HEK293 (cell line): ENCODE data around the gene C2orf76.

Experiments
- CTCF ChIA-PET: fragments of 350-600 bp; formaldehyde crosslinking; extraction: SDS; loops from one replicate; lab custom pipeline; 2021; ENCODE audit warnings: antibody characterized with exemption; lab: Yijun Ruan, JAX
- POLR2A ChIA-PET: fragments of 300-600 bp; formaldehyde crosslinking; extraction: SDS; loops from one replicate; lab custom pipeline; 2020; ENCODE audit warnings: antibody characterized with exemption, inconsistent platforms; lab: Yijun Ruan, JAX
- H3K27ac ChIP-seq: fragments of 200-500 bp; sonication (Bioruptor generic); 2 replicates; pipeline ENCODE4 v1.5.1; 2014; ENCODE audit warnings: low read depth, low read length, control low read depth, inconsistent platforms; ENCODE audit errors: extremely low read depth
- H3K36me3 ChIP-seq, 2 experiments: fragments of 200-500 bp in 1 of 2; sonication (Bioruptor generic) in 1 of 2; 1 replicate in 1 of 2; 2 replicates in 1 of 2; pipeline ENCODE4 v1.5.1; 2014 to 2017; ENCODE audit warnings: inconsistent platforms in 2 of 2, low read length in 2 of 2; ENCODE audit not compliant: control insufficient read depth in 2 of 2, insufficient read depth in 1 of 2
- H3K4me1 ChIP-seq: fragments of 200-500 bp; sonication (Bioruptor generic); 2 replicates; pipeline ENCODE4 v1.5.1; 2014; ENCODE audit warnings: mild to moderate bottlenecking, low read length, inconsistent platforms; ENCODE audit not compliant: control insufficient read depth, insufficient read depth
- H3K4me3 ChIP-seq: 2 replicates; pipeline ENCODE4 v1.5.1; 2011; ENCODE audit warnings: low read depth, mild to moderate bottlenecking, control low read depth, low read length, moderate library complexity
- H3K9me3 ChIP-seq: fragments of 200-500 bp; sonication (Bioruptor generic); 2 replicates; pipeline ENCODE4 v1.5.1; 2014; ENCODE audit warnings: low read depth, low read length, inconsistent platforms; ENCODE audit not compliant: control insufficient read depth, insufficient read depth
- BCL6B ChIP-seq: fragments of 450-650 bp; formaldehyde crosslinking; IDR thresholded peaks from 2 replicates; pipeline ENCODE4 v1.5.1; 2017; ENCODE audit warnings: missing biosample characterization, missing genetic modification characterization
- GLIS1 ChIP-seq: fragments of 450-650 bp; formaldehyde crosslinking; IDR thresholded peaks from 2 replicates; pipeline ENCODE4 v1.5.1; 2016; ENCODE audit warnings: missing biosample characterization, missing genetic modification characterization
- KLF8 ChIP-seq: fragments of 450-650 bp; formaldehyde crosslinking; IDR thresholded peaks from 2 replicates; pipeline ENCODE4 v1.5.1; 2016; ENCODE audit warnings: missing biosample characterization, missing genetic modification characterization
- TSHZ1 ChIP-seq: fragments of 450-650 bp; formaldehyde crosslinking; IDR thresholded peaks from 2 replicates; pipeline ENCODE4 v1.5.1; 2016; ENCODE audit warnings: missing biosample characterization, missing genetic modification characterization, borderline replicate concordance
- ZNF16 ChIP-seq: fragments of 450-650 bp; formaldehyde crosslinking; IDR thresholded peaks from 2 replicates; pipeline ENCODE4 v1.5.1; 2016; ENCODE audit warnings: low read depth, missing biosample characterization, missing genetic modification characterization
- ZNF169 ChIP-seq: fragments of 450-650 bp; formaldehyde crosslinking; IDR thresholded peaks from 2 replicates; pipeline ENCODE4 v1.5.1; 2016; ENCODE audit warnings: missing biosample characterization, missing genetic modification characterization
- ZNF362 ChIP-seq: fragments of 450-650 bp; formaldehyde crosslinking; IDR thresholded peaks from 2 replicates; pipeline ENCODE4 v1.5.1; 2016; ENCODE audit warnings: missing biosample characterization, missing genetic modification characterization
- ZNF518A ChIP-seq: fragments of 450-650 bp; formaldehyde crosslinking; conservative IDR thresholded peaks from 2 replicates; pipeline ENCODE4 v1.5.1; 2016; ENCODE audit warnings: low read depth, missing biosample characterization, missing genetic modification characterization
- ZNF529 ChIP-seq: fragments of 450-650 bp; formaldehyde crosslinking; IDR thresholded peaks from 2 replicates; pipeline ENCODE4 v1.5.1; 2017; ENCODE audit warnings: missing genetic modification characterization, missing biosample characterization; ENCODE audit not compliant: insufficient replicate concordance
- ZNF560 ChIP-seq: fragments of 450-650 bp; formaldehyde crosslinking; IDR thresholded peaks from 2 replicates; pipeline ENCODE4 v1.5.1; 2017; ENCODE audit warnings: missing biosample characterization, missing genetic modification characterization, borderline replicate concordance
- ZNF645 ChIP-seq: fragments of 450-650 bp; formaldehyde crosslinking; IDR thresholded peaks from 2 replicates; pipeline ENCODE4; 2016; ENCODE audit warnings: missing biosample characterization, missing genetic modification characterization
- ZNF660 ChIP-seq: fragments of 450-650 bp; IDR thresholded peaks from 2 replicates; pipeline ENCODE4 v1.5.1; 2018; ENCODE audit warnings: missing biosample characterization, mild to moderate bottlenecking, missing genetic modification characterization
- TF ChIP-seq, protein P1 (sequence below): fragments of 450-650 bp; formaldehyde crosslinking; IDR thresholded peaks from 2 replicates; pipeline ENCODE4 v1.5.1; 2017; ENCODE audit warnings: missing biosample characterization, missing genetic modification characterization
- TF ChIP-seq, protein P2 (sequence below): fragments of 450-650 bp; formaldehyde crosslinking; IDR thresholded peaks from 2 replicates; pipeline ENCODE4 v1.5.1; 2017; ENCODE audit warnings: missing biosample characterization, mild to moderate bottlenecking, missing genetic modification characterization, moderate library complexity
- TF ChIP-seq, protein P3 (sequence below): IDR thresholded peaks from 2 replicates; pipeline ENCODE4 v1.6.1; 2011; ENCODE audit warnings: mild to moderate bottlenecking, low read depth, low read length, borderline replicate concordance

C2orf76 gene

DNA sequence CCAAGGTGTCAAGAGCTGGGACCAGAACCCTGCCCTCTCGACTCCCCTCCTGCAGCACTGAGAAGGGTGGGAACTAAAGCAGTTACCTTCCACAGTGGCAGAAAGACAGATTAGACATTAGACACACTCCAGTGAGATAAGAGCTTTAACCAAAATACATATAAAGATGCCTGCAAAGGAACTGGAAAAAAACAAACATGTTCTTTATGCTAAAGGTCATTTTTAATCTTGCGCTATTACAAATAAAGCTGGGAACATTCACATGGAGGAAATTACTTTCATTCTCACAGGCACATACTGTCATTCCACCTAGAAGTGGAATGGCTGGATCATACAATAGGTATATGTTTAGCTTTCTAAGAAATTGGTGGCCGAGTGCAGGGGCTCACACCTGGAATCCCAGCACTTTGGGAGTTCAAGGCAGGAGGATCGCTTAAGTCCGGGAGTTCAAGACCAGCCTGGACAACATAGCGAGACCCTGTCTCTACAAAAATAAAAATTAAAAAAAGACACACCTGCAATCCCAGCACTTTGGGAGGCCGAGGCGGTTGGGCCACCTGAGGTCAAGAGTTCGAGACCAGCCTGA lies 41.9 kb downstream of the C2orf76 start (continued):
- TF ChIP-seq ZNF16 (tag by site-specific recombination) = no peak
- TF ChIP-seq ZNF645 (tag by site-specific recombination) = no peak
- TF ChIP-seq KLF8 = no peak
- no peak for TF ChIP-seq GLIS1 (tag by site-specific recombination)
- no peak for TF ChIP-seq BCL6B
- no peak for TF ChIP-seq ZNF362 (tag by site-specific recombination)
- TF ChIP-seq, protein P1, sequence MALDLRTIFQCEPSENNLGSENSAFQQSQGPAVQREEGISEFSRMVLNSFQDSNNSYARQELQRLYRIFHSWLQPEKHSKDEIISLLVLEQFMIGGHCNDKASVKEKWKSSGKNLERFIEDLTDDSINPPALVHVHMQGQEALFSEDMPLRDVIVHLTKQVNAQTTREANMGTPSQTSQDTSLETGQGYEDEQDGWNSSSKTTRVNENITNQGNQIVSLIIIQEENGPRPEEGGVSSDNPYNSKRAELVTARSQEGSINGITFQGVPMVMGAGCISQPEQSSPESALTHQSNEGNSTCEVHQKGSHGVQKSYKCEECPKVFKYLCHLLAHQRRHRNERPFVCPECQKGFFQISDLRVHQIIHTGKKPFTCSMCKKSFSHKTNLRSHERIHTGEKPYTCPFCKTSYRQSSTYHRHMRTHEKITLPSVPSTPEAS (tag by site-specific recombination) = no peak

DNA sequence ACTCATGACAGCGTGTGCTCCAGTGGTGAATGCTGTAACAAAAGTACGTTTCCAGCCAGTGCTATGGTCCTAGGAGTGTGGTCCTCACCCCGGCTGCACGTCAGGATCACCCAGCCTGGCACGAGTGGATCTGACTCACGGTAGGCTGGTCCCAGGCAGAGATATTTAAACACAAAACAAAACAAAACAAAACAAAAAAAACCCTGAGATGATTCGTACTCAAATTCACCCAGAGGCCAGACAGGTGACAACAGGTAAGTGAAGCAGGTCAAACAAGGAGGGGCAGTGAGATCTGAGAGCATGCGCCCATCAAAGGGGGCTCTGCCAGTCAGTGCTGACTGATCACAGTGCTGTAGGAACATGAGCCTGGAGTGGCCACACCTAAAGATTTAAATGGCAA lies 43.2 kb downstream of the C2orf76 start:
- H3K27ac ChIP-seq = no peak overlapping the region

More for the DNA sequence above, 43.2 kb downstream of the C2orf76 start:
- Histone ChIP-seq H3K36me3 (no peaks in the 10 kb centered on the region), H3K4me3 (no peak overlapping the region), H3K4me1 (no peaks in the 10 kb centered on the region), H3K9me3 (no peaks in the 10 kb centered on the region)
- TF ChIP-seq ZNF660 (no peak), ZNF560 (no peak), ZNF518A (no peak), ZNF529 (tag by site-specific recombination) (no peak), ZNF169 (no peak), TSHZ1 (tag by site-specific recombination) (no peak)
- TF ChIP-seq, protein P2, sequence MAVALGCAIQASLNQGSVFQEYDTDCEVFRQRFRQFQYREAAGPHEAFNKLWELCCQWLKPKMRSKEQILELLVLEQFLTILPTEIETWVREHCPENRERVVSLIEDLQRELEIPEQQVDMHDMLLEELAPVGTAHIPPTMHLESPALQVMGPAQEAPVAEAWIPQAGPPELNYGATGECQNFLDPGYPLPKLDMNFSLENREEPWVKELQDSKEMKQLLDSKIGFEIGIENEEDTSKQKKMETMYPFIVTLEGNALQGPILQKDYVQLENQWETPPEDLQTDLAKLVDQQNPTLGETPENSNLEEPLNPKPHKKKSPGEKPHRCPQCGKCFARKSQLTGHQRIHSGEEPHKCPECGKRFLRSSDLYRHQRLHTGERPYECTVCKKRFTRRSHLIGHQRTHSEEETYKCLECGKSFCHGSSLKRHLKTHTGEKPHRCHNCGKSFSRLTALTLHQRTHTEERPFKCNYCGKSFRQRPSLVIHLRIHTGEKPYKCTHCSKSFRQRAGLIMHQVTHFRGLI (tag by site-specific recombination) = no peak
- TF ChIP-seq, protein P3, sequence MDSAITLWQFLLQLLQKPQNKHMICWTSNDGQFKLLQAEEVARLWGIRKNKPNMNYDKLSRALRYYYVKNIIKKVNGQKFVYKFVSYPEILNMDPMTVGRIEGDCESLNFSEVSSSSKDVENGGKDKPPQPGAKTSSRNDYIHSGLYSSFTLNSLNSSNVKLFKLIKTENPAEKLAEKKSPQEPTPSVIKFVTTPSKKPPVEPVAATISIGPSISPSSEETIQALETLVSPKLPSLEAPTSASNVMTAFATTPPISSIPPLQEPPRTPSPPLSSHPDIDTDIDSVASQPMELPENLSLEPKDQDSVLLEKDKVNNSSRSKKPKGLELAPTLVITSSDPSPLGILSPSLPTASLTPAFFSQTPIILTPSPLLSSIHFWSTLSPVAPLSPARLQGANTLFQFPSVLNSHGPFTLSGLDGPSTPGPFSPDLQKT = no peak
- CTCF ChIA-PET = interaction anchor here (0.9 kb wide), 1 partner anchor 12 kb away, joined by 4 read pairs; no protein-coding TSS in a partner anchor
- POLR2A ChIA-PET = no interaction called here
